ENCODE results near the gene IL36G.

Gene IL36G

GRCh38 chr2:112962308-112963175, 15.3 kb upstream of the IL36G start:
- no peak for TF ChIP-seq CTCF (IDR thresholded peaks at IDR 0.05; ENCODE audit: low read depth, low read length)
- Histone ChIP-seq H3K36me3 (no peaks in the 10 kb centered on the region), H3K4me1 (no peaks in the 10 kb centered on the region), H3K4me3 (ENCODE audit: low read depth, low read length) (no peak overlapping the region), H3K27me3 (no peaks in the 10 kb centered on the region), H3K9me3 (no peaks in the 10 kb centered on the region)
- DNase-seq: no peak

GRCh38 chr2:112967023-112967422, 10.8 kb upstream of the IL36G start:
- Histone ChIP-seq H3K4me3 (ENCODE audit: low read depth, low read length) (no peak overlapping the region), H3K9me3 (no peaks in the 10 kb centered on the region), H3K36me3 (no peaks in the 10 kb centered on the region), H3K4me1 (no peaks in the 10 kb centered on the region), H3K27me3 (no peaks in the 10 kb centered on the region)
- TF ChIP-seq CTCF (IDR thresholded peaks at IDR 0.05; ENCODE audit: low read depth, low read length): no peak
- no peak for DNase-seq

- TF ChIP-seq CTCF (IDR thresholded peaks at IDR 0.05; ENCODE audit: low read depth, low read length): no peak
- Histone ChIP-seq H3K4me1 (no peaks in the 10 kb centered on the region), H3K36me3 (no peaks in the 10 kb centered on the region), H3K27me3 (no peaks in the 10 kb centered on the region), H3K4me3 (ENCODE audit: low read depth, low read length) (no peak overlapping the region), H3K9me3 (no peaks in the 10 kb centered on the region)
- no peak for DNase-seq
Observed at GRCh38 chr2:112972423-112973086, 5.3 kb upstream of the IL36G start.

GRCh38 chr2:112973156-112973555, 4.7 kb upstream of the IL36G start:
- Histone ChIP-seq H3K9me3 (no peaks in the 10 kb centered on the region), H3K4me1 (no peaks in the 10 kb centered on the region), H3K4me3 (ENCODE audit: low read depth, low read length) (no peak overlapping the region), H3K27me3 (no peaks in the 10 kb centered on the region), H3K36me3 (no peaks in the 10 kb centered on the region)
- DNase-seq: no peak
- no peak for TF ChIP-seq CTCF (IDR thresholded peaks at IDR 0.05; ENCODE audit: low read depth, low read length)

GRCh38 chr2:112979731-112980130, 1.9 kb downstream of the IL36G start:
- Histone ChIP-seq H3K4me3 (ENCODE audit: low read depth, low read length) (no peak overlapping the region), H3K9me3 (no peaks in the 10 kb centered on the region), H3K27me3 (no peaks in the 10 kb centered on the region), H3K36me3 (no peaks in the 10 kb centered on the region), H3K4me1 (no peaks in the 10 kb centered on the region)
- TF ChIP-seq CTCF (IDR thresholded peaks at IDR 0.05; ENCODE audit: low read depth, low read length): no peak
- DNase-seq: no peak

- Histone ChIP-seq H3K4me1 (no peaks in the 10 kb centered on the region), H3K4me3 (ENCODE audit: low read depth, low read length) (no peak overlapping the region), H3K27me3 (no peaks in the 10 kb centered on the region), H3K36me3 (no peaks in the 10 kb centered on the region), H3K9me3 (no peaks in the 10 kb centered on the region)
- TF ChIP-seq CTCF (IDR thresholded peaks at IDR 0.05; ENCODE audit: low read depth, low read length): no peak
- no peak for DNase-seq
Observed at GRCh38 chr2:112980537-112980936, 2.7 kb downstream of the IL36G start.

All from BE2C (cell line).